Left lung (tissue), 10 donors: ENCODE data around the gene MAP6. TPM values are rescaled to one million over a fixed set of nuclear protein-coding genes. Genes with fewer than 3 reads are reported as not detected.

ENCODE experiments used
- ATAC-seq: fragments of 200-7000 bp; cut with Tn5 transposase; one replicate; pipeline ENCODE4 v1.9.1; 2020; ENCODE audit warnings: moderate library complexity
- DNase-seq, 4 donors: peaks; one replicate each; pipeline ENCODE4 v3.0.0-alpha.2; 2013 to 2020
- H3K27ac ChIP-seq, 2 donors: fragments of 200-600 bp; sonication (generic) in 1 of 2; one replicate each; pipeline versions ENCODE4 v1.5.0 to v1.8.0; 2020 to 2021
- H3K27me3 ChIP-seq, 2 donors: fragments of 200-600 bp; sonication (generic) in 1 of 2; one replicate each; pipeline versions ENCODE4 v1.5.0 to v1.8.0; 2020 to 2021
- H3K36me3 ChIP-seq, 2 donors: fragments of 200-600 bp; sonication (generic) in 1 of 2; one replicate each; pipeline versions ENCODE4 v1.5.0 to v1.8.0; 2020 to 2021
- H3K4me1 ChIP-seq, 2 donors: fragments of 200-600 bp; one replicate each; pipeline ENCODE4 v1.8.0; 2021
- H3K4me3 ChIP-seq, 2 donors: fragments of 200-600 bp; sonication (generic) in 1 of 2; one replicate each; pipeline versions ENCODE4 v1.5.0 to v1.8.0; 2020 to 2021; ENCODE audit warnings: mild to moderate bottlenecking in 1 of 2
- H3K9me3 ChIP-seq, 2 donors: fragments of 200-600 bp; sonication (generic) in 1 of 2; one replicate each; pipeline versions ENCODE4 v1.5.0 to v1.8.0; 2020 to 2021
- intact Hi-C, 2 donors: fragments of 100-400 bp; cut with DNase I; formaldehyde crosslinking; loops; one replicate each; pipeline versions ENCODE4 v1.11.2 to v1.14.2; 2022
- polyA plus RNA-seq, 6 donors: library from polyadenylated mRNA; unstranded; fragments of 120-200 nt; gene quantifications; one replicate each; pipeline ENCODE4 v1.2.1, GENCODE V29; 2013; ENCODE audit not compliant: insufficient read length in 6 of 6
- total RNA-seq, 2 donors: library from RNA; stranded (reverse); fragmentation: NEBNext Ultra II Directional; extraction: Animal tissue kit (Norgen Biotek cat#: 25700); gene quantifications; one replicate each; pipeline ENCODE4 v1.2.1, GENCODE V29; 2021
- TF ChIP-seq, protein P1 (sequence below), 2 donors: fragments of 200-600 bp; sonication (generic) in 1 of 2; IDR thresholded peaks; one replicate each; pipeline versions ENCODE4 v1.5.0 to v1.8.0; 2021; ENCODE audit warnings: antibody characterized with exemption in 2 of 2
- donor health status: DM: no; HTN: yes; CAD: no.
- donor health status: DM: no; HTN: no; CAD: no.

MAP6 gene
- total and polyA plus RNA-seq, 8 donors: 5.9 to 9.8 (median 7.8) TPM

DNA sequence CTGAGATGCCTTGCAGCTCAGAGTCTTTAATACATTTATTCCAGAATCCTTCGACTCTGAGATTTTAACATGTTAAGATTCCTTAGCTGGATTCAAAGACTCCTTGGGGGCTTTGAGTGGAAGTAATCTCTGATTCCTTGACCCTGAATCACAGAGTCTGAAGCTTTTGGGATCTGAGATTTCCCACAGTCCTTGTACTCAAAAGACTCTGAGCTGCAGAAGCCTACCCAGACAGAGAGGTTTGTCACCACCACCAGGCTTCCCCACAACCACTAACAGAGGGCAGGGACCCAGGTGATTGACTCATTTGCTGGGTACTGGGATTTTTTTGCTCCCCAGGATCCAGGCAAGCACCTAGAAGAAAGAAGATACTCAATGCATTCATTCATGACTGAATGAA lies 108.2 kb downstream of the MAP6 start:
- Histone ChIP-seq H3K9me3 (no peaks in the 10 kb centered on the region), H3K4me1 (peaks cover 46 to 70% of the 10 kb centered on the region in 2 donors), H3K36me3 (peaks cover 0 to under 1% of the 10 kb centered on the region in 2 donors), H3K27ac (peak overlapping the region; percentile 94 to 100), H3K27me3 (peaks cover 0 to 23% of the 10 kb centered on the region in 2 donors), H3K4me3 (no peak overlapping the region)
- DNase-seq: no peak
- intact Hi-C loops: no loop called here
- ATAC-seq: no peak
- TF ChIP-seq, protein P1, sequence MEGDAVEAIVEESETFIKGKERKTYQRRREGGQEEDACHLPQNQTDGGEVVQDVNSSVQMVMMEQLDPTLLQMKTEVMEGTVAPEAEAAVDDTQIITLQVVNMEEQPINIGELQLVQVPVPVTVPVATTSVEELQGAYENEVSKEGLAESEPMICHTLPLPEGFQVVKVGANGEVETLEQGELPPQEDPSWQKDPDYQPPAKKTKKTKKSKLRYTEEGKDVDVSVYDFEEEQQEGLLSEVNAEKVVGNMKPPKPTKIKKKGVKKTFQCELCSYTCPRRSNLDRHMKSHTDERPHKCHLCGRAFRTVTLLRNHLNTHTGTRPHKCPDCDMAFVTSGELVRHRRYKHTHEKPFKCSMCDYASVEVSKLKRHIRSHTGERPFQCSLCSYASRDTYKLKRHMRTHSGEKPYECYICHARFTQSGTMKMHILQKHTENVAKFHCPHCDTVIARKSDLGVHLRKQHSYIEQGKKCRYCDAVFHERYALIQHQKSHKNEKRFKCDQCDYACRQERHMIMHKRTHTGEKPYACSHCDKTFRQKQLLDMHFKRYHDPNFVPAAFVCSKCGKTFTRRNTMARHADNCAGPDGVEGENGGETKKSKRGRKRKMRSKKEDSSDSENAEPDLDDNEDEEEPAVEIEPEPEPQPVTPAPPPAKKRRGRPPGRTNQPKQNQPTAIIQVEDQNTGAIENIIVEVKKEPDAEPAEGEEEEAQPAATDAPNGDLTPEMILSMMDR (IDR thresholded peaks at IDR 0.05): no peak

DNA sequence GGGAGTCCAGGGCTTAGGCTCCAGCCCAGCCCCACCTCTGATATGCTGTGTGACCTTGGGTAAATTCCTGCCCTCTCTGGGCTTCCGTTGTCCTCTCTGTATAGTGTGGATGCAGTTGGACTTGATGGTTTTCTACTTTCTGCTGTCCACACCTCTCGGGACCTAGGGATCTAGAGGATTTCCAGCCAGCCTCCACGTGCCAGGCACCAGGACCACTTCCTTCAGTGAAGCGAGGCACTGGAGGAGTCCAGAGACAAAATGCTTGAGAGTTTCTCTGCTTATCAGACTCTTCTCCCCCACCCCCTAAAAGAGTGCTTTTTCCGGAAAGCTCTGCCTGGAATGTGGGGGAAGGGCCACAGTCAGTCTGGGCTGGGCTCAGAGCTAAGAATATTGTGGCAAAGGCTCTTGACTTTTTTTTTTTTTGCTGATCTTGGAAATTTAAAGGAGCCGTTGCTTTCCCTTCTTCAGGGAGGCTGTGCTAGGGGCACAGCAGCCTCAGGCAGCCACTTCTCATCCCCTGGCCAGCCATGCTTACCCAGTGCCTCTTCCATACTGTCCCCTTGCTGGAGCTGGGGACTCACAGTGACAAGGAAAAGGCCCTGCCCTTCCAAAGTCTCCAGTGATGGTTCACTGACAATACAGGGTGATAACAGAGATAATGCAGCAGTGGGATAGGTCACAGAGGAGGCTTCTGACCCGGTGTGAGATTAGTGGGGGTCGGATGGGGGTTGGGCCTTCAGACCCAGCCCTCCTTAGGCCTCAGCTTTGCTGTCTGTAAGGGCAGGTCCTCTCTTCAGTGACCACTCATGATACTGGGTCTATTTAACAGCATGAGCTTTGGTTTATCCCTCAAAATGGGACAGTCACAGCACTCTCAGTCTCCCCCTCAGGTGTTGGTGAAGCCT lies 109.6 kb downstream of the MAP6 start:
- H3K27ac ChIP-seq: peak overlapping the region; percentile 94 to 100
- no peak overlapping the region for H3K4me3 ChIP-seq
- H3K27me3 ChIP-seq: peaks cover 0 to 23% of the 10 kb centered on the region in 2 donors
- DNase-seq (peak; percentile 56 to 92 (median 80)), ATAC-seq (peak; percentile 56)
- intact Hi-C loops: no loop called here
- H3K36me3 ChIP-seq: no peaks in the 10 kb centered on the region
- TF ChIP-seq, protein P1 (IDR thresholded peaks at IDR 0.05): no peak
- H3K4me1 ChIP-seq: peaks cover 36 to 64% of the 10 kb centered on the region in 2 donors
- no peaks in the 10 kb centered on the region for H3K9me3 ChIP-seq

DNA sequence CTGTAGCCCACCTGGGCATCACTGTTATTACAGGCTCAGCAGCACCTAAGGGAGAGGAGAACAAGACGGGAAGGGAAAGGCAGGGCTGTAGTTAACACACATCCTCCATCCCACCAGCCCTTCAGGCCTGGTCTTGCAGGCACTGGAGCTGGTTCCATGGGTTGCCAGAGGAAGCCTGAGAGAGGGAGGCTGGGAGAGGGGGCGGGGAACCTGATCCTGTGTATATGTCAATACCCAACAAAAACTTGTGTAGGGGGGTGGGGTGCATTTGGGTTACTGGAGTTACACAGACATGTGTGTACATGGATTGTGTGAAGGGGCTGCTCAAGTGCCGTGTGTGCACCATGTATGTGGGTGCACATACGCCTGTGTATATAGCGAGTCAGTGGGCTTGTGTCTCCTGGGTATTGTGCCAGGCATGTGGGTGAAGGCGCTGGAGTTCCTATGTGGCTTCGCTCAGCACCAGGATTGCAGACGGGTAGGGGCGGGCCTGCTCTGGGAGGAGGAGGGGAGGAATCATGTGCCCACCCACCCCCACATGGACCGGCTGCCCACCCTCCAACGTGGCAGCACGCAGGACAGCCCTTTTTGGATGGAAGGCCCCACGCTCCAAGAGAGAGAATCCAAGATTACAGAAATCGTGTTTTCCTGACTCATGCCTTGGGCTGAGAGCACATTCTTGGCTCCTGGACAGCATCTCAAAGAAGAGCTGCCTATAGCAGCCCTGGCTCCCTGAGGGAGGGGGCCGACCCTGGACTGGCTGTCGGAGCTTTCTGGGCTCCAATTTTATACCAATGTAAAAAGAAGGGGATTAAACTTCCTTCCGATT lies 111.0 kb downstream of the MAP6 start:
- TF ChIP-seq, protein P1 (IDR thresholded peaks at IDR 0.05): no peak
- no peaks in the 10 kb centered on the region for H3K9me3 ChIP-seq
- H3K27me3 ChIP-seq: peaks cover 0 to 19% of the 10 kb centered on the region in 2 donors
- ATAC-seq: peak; percentile 53
- H3K4me1 ChIP-seq: peaks cover 39 to 68% of the 10 kb centered on the region in 2 donors
- no peak overlapping the region for H3K4me3 ChIP-seq
- H3K27ac ChIP-seq: peak overlapping the region; percentile 94 to 100
- intact Hi-C loops: no loop called here
- DNase-seq: peak; percentile 74 to 93 (median 80)
- no peaks in the 10 kb centered on the region for H3K36me3 ChIP-seq

DNA sequence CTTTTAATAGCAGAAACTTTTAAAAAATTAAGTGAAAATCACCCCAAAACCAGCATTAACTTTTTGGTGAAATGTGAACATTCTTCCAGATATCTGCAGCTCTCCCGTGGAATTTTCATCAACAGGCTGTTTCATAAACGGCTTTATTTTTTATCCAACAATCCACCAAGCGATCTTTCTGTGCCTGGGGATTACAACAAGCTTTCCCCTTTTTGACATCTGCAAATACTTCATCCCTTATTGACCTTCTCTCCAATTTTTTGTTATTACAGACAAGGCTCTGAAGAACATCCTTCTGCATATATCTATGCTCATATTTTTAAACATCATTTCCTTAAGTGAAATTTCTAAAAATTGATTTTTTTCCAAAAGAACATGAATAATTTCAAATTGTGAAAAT lies 112.6 kb downstream of the MAP6 start:
- intact Hi-C loops: no loop called here
- Histone ChIP-seq H3K4me3 (no peak overlapping the region), H3K27me3 (peaks cover 0 to 2% of the 10 kb centered on the region in 2 donors), H3K4me1 (peaks cover 39 to 58% of the 10 kb centered on the region in 2 donors), H3K9me3 (no peaks in the 10 kb centered on the region), H3K27ac (no peak overlapping the region), H3K36me3 (no peaks in the 10 kb centered on the region)
- TF ChIP-seq, protein P1 (IDR thresholded peaks at IDR 0.05): no peak
- no peak for ATAC-seq
- no peak for DNase-seq
